Measurements from ENCODE around the gene GPRIN1.
A peak's percentile ranks its signal among the peaks of the same experiment; 100 is the strongest.
"Not testable (repeated sequence)": the region's sequence is repeated elsewhere in the genome, so short reads cannot be mapped to it uniquely, and the experiment has no call there.

Gene GPRIN1

GRCh38 chr5:176596069-176596644 lies 13.8 kb downstream of the GPRIN1 start:
- DNase-seq, result no peak

DNA sequence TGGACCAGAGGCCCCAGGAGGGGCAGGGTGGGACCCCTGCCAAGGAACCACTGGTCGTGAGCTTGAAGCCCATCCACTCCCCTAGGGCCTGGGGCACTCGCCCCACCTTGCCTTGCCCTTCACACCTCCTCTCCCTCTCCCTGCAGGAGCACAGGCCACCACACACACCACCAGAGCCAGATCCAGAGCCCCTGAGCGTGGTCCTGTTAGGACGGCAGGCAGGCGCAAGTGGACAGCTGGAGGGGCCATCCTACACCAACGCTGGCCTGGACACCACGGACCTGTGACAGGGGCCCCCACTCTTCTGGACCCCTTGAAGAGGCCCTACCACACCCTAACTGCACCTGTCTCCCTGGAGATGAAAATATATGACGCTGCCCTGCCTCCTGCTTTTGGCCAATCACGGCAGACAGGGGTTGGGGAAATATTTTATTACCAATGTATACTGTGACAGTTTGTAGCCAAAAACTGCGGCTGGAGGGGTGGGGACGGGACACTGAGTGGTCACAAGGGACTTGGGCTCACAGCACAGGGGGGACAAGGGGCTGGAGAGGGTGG lies 14.5 kb downstream of the GPRIN1 start:
- no peak for DNase-seq

GRCh38 chr5:176594554-176594953 lies 15.4 kb downstream of the GPRIN1 start:
- no peak for DNase-seq

- no peak for DNase-seq
These were observed 16.6 kb downstream of the GPRIN1 start for GRCh38 chr5:176593273-176593869.

GRCh38 chr5:176592573-176592972 lies 17.4 kb downstream of the GPRIN1 start:
- DNase-seq, result no peak

DNA sequence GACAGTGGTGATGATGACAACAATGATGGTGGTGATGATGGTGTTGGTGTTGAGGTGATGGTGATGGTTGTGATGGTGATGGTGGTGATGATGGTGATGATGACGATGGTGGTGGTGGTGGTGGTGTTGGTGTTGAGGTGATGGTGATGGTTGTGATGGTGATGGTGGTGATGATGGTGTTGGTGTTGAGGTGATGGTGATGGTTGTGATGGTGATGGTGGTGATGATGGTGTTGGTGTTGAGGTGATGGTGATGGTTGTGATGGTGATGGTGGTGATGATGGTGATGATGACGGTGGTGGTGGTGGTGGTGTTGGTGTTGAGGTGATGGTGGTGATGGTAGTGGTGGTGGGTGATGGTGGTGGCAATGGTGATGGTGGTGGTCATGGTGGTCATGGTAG lies 18.3 kb downstream of the GPRIN1 start:
- not testable (repeated sequence) for DNase-seq

DNA sequence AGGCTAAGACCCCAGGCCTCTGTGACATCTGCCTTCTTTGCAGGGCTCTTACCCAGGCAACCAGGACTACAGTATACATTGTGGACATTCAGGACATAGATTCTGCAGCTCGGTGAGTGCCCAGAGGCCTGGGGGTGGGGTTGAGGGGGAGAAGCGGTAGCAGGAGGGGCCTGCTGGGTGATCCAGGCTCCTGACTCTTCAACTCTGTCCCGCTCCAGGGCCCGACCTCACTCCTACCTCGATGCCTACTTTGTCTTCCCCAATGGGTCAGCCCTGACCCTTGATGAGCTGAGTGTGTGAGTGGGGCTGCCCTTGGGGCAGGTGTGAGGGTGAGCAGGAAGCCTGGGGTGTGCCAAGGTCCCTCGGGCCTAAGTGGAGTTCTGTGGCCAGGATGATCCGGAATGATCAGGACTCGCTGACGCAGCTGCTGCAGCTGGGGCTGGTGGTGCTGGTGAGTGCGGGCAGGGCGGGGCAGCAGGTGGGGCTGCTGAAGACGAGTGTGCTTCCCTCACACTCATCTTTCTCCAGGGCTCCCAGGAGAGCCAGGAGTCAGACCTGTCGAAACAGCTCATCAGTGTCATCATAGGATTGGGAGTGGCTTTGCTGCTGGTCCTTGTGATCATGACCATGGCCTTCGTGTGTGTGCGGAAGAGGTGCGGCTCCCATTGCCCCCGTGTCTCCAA lies 19.8 kb downstream of the GPRIN1 start:
- DNase-seq, result no peak

GRCh38 chr5:176589039-176589769 lies 20.8 kb downstream of the GPRIN1 start:
- no peak for DNase-seq

- no peak for DNase-seq
These were observed 21.7 kb downstream of the GPRIN1 start for GRCh38 chr5:176588297-176588696.

DNA sequence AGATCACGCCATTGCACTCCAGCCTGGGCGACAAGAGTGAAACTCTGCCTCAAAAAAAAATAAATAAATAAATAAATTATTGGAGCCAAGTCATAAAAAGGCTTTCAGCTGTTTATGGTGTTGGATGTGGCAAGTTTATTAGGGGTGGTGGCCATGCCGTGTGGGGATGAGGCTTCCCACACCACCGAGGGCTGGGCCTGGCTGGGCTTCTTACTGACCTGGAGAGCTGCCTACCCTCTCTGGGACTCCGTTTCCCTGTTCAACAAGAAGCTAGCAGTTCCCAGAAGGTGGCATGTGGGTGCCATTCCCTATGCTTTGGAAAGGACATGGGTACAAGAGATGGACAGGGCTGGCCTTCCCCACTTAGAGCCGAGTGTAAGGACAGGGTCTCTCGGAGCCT lies 22.6 kb downstream of the GPRIN1 start:
- DNase-seq, result no peak

- DNase-seq, result no peak
These were observed 26.9 kb downstream of the GPRIN1 start for GRCh38 chr5:176583076-176583475.

DNA sequence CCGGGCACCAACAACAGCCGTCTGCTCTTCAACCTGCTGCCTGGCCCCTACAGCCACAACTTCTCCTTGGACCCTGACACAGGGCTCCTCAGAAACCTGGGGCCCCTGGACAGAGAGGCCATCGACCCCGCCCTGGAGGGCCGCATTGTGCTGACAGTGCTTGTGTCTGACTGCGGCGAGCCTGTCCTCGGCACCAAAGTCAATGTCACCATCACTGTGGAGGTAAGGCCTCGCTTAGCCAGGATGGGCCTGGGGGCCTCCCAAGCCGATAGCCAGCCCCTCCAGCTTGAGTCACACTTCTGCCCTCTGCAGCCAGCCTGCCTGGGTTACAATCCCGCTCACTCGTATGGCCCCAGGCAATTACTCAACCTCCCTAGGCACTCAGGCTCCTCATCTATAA lies 28.6 kb downstream of the GPRIN1 start:
- no peak for DNase-seq

- DNase-seq, result no peak
These were observed 30.6 kb downstream of the GPRIN1 start for GRCh38 chr5:176579323-176579722.

DNA sequence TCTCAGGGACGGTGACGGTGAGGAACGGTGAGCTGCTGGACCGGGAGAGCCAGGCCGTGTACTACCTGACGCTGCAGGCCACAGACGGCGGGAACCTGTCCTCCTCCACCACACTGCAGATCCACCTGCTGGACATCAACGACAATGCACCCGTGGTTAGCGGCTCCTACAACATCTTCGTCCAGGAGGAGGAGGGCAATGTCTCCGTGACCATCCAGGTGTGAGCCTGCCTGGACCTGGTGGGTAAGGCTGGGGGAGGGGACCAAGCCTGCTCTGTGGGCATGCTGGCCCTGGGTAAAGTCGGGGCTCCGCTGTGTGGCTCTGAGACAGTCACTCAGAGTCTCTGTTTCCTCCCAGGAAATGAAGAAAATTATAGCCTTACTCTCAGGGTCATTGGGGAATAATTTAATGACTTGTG lies 31.6 kb downstream of the GPRIN1 start:
- DNase-seq, result peak; percentile 52

GRCh38 chr5:176577312-176578176 lies 32.4 kb downstream of the GPRIN1 start:
- no peak for DNase-seq

DNA sequence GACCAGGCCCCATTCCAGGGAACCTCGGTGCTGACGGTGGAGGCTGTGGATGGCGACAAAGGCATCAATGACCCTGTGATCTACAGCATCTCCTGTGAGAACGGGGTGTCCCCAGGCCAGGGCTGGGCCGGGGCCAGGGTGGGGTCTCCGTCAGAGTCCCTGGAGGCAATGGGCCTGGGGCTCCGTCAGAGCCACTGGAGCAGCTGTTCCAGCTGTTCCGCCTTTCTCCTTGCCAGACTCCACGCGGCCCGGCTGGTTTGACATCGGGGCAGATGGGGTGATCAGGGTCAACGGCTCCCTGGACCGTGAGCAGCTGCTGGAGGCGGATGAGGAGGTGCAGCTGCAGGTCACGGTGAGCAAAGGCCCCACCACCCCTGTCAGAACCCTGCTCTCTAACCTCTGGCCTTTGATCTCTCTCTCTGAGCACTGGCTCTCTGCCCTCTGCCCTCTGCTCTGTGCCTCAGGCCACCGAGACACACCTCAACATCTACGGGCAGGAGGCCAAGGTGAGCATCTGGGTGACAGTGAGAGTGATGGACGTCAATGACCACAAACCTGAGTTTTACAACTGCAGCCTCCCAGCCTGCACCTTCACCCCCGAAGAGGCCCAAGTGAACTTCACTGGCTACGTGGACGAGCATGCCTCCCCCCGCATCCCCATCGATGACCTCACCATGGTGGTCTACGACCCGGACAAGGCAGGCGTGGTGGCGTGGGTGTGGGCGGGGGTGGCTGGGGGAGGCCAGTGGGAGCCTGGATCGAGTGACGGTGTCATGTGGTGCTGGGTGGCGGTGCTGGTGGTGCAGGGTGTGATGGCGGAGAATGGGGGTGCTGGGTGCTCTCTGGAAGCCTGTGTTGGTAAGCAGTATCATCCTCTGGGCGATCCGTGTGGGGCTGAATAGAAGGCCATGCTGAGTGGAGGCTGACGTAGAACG lies 34.2 kb downstream of the GPRIN1 start:
- DNase-seq, result no peak

DNA sequence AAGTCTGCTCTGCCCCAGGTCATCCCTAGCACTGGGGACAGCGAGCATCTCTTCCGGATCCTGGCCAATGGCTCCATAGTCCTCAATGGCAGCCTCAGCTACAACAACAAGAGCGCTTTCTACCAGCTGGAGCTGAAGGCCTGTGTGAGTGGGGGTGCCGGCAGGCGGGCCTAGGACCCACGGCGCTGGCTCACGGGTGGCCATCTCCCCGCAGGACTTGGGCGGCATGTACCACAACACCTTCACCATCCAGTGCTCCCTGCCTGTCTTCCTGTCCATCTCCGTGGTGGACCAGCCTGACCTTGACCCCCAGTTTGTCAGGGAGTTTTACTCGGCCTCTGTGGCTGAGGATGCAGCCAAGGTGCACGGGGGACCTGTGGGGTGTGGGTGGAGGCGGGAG lies 34.9 kb downstream of the GPRIN1 start:
- DNase-seq, result no peak

DNA sequence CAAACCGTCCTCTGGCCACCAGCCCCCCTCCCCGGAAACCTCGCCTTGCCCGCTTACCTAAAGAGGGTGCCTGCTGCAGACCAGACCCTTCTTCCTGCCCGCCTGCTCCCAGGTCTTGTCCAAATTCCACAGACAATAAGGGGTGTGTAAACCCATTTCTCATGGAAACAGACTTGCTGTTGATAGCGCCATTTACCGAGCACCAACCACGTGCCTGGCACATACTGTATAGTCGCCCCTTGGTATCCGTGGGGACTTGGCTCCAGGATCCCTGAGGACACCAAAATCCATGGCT lies 35.7 kb downstream of the GPRIN1 start:
- DNase-seq, result no peak

GRCh38 chr5:176573564-176574296 lies 36.2 kb downstream of the GPRIN1 start:
- peak; percentile 70 to 75 for DNase-seq

- DNase-seq, result no peak
These were observed 39.9 kb downstream of the GPRIN1 start for GRCh38 chr5:176570044-176570443.

DNA sequence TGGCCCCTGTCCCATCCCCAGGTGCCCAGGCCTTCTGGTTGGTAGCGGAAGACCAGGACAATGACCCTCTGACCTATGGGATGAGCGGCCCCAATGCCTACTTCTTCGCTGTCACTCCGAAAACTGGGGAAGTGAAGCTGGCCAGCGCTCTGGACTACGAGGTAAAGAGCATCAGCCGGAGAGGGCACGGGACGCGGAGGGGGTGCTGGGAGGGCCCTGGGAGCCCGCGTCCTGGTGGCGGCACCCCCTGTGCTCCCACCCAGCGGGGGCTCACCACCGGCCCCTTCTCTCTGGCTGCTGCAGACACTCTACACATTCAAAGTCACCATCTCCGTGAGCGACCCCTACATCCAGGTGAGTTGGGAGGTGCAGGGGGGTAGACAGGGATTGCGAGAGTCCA lies 41.3 kb downstream of the GPRIN1 start:
- DNase-seq, result no peak
